NCI-H1417 treated with DMSO at 0.1 percent for 48 hours (cell line): ENCODE data around the gene BBX.

Experiments used
- DNase-seq: peaks from one replicate; lab custom pipeline; 2025; lab: John Stamatoyannopoulos, UW

Gene BBX

GRCh38 chr3:107845380-107846278 lies 322.9 kb downstream of the BBX start:
- DNase-seq: no peak

GRCh38 chr3:107846279-107846852 lies 323.6 kb downstream of the BBX start:
- DNase-seq: peak; percentile 25

- DNase-seq: no peak
These were observed 325.0 kb downstream of the BBX start for GRCh38 chr3:107847791-107848190.

- DNase-seq: peak; percentile 36
These were observed 325.7 kb downstream of the BBX start for GRCh38 chr3:107848351-107848915.

GRCh38 chr3:107850681-107851080 lies 327.9 kb downstream of the BBX start:
- no peak for DNase-seq

GRCh38 chr3:107853821-107854220 lies 331.1 kb downstream of the BBX start:
- no peak for DNase-seq

DNA sequence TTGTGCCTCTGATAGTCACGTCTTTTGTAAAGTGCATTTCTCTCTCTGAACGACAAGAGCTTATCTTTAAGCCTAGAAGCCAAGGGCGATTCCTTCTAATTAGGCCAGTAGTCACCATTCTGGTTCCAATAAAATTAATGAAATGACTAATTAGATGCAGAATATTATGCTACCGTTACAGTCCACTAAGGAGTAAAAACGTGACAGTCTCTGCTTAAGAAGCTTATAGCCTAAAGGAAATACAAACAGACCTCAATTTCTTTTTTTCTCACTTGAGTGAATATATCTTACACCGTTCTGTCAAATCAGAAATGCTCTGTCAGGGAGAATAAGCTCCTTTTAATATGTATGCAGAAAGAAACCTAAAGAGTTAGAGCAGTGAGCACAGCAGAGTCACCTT lies 332.0 kb downstream of the BBX start:
- DNase-seq: no peak

DNA sequence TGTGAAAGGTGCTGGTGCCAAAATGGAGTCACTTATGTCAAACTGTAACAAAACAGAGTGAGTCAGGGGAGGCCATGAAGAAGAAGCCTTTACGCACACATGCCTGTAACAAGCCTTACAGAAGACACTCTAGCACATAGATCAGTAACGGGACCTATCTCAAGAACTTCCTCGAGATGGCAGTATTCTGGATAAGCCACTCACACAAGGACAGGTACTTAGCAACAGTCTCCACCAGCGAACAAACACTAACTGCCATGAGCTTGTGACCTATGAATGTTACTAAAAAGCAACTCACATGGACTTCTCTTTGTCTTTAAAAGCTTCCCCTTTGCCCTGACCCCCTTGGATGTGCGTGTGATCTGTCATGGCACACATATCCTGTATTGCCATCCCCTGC lies 332.9 kb downstream of the BBX start:
- no peak for DNase-seq

GRCh38 chr3:107857854-107858253 lies 335.1 kb downstream of the BBX start:
- no peak for DNase-seq

DNA sequence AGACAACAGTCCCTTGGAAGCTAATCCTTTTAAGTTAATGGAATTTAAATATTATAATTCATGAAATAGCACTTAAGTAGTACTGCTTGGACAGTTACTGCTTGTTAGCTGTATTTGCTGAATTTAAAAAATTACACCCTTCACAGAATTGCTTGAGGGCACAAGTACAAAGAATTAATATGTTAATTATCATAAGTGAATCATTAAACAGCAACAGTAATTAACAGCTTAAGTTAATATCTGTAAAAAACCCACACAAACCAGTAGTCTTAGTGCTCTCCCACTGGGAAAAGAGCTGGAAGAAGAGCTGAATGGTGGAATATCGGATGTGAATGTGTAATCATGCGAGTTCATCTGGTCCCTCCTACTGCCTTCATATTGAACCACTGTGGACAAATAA lies 336.1 kb downstream of the BBX start:
- peak; percentile 42 for DNase-seq
